KG1 (cell line): ENCODE data around the gene APBB1IP.
A peak's percentile ranks its signal among the peaks of the same experiment; 100 is the strongest.
"Not testable (repeated sequence)": the region's sequence is repeated elsewhere in the genome, so short reads cannot be mapped to it uniquely, and the experiment has no call there.

Experiments used
- DNase-seq: peaks from one replicate; lab custom pipeline; 2025; lab: John Stamatoyannopoulos, UW

Gene APBB1IP

GRCh38 chr10:26441491-26442214 is 3.5 kb downstream of the APBB1IP start:
- DNase-seq: no peak

DNA sequence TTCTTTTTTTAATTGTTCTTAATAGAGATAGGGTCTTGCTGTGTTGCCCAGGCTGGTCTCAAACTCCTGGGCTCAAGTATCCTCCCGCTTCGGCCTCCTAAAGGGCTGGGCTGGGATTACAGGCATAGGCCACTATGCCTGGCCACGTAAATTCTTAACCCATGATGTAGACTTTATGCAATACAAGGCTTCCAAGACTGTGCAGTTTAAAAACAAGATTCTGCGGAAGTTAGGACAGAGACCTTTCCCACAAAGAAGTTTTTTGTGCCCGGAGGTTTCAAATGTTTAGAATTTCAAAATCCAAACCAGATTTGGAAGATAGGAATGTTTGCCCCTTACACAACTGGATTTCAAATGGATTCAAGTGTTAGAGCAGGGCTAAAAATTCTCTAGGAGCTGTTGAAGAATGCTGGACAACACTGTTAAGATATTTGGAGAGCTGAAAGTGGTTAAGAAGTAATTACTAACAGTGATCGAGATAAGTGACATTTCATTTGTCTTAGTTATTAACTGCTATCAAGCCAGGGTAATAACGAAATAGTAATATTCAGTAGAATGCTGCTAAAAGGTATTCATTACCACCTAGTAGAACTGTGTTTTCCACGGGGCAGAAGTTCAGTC is 7.4 kb downstream of the APBB1IP start:
- DNase-seq: no peak

DNA sequence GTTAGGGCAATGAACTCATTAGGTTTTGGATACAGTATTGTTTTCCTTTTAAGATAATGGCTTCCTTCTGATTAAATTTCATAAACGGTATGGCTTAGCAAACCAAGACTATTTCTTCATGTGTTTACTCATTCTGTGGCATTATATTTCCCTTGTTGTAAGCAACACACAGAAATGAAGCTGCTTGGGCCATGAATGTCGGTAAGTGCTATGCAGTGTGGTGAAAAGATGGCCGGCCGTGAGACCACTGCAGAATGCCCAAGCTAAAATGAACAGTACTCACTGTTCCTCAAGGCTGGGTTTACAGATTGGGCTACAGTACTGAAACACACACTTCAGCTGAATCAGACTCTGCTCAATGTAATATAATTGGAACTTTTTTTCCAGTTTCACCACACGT is 8.1 kb downstream of the APBB1IP start:
- no peak for DNase-seq

GRCh38 chr10:26448292-26448691 is 10.2 kb downstream of the APBB1IP start:
- no peak for DNase-seq

- DNase-seq: peak; percentile 44
These were observed 10.7 kb downstream of the APBB1IP start for GRCh38 chr10:26448706-26449435.

- no peak for DNase-seq
These were observed 11.6 kb downstream of the APBB1IP start for GRCh38 chr10:26449726-26450125.

- DNase-seq: no peak
These were observed 13.8 kb downstream of the APBB1IP start for GRCh38 chr10:26451903-26452302.

DNA sequence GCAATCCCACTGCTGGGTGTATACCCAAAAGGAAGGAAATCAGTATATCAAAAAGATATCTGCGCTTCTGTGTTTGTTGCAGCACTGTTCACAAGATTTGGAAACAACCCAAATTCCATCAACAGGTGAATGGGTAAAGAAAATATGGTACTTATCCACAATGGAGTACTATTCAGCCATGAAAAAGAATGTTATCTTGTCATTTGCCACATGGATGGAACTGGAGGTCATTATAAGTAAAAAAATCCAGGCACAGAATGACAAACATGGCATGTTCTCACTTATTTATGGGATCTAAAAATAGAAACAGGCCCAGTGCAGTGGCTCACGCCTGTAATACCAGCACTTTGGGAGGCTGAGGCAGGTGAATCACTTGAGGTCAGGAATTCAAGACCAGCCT is 15.7 kb downstream of the APBB1IP start:
- DNase-seq: no peak

DNA sequence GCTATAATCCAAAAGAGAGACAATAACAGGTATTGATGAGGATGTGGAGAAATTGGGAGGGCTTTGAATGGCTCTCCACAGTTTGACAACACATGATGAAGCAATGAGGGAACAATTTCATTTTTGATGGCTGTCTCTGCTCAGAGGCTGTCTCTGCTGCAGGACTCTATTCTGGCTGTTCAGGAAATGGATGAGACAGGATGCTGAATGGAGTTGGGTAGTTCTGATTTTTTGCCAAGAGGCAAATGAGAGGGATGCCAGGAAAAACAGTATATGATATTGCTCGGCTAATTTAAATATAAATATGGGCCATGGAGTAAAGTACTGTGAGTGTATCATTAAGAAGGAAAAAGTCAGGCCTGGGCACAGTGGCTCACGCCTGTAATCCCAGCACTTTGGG is 16.8 kb downstream of the APBB1IP start:
- DNase-seq: no peak

GRCh38 chr10:26455567-26456315 is 17.6 kb downstream of the APBB1IP start:
- DNase-seq: no peak

DNA sequence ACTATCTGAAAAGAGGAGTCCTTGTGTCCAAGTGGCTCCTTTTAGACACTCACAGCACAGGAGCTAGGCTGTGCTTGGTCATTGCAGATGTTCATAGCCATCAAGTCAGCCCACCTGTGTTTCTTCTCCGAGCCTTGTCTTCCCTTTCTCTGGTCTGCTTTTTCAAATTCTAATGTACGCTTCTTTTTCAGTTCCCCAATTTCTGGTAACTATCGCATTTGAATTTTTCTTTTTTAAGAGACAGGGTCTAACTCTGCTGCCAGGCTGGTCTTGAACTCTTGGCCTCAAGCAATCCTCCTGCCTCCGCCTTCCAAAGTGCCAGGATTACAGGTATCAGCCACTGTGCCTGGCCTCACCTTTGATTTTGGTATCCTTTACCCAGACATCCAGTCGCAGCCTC is 18.9 kb downstream of the APBB1IP start:
- DNase-seq: no peak

GRCh38 chr10:26460736-26461135 is 22.6 kb downstream of the APBB1IP start:
- no peak for DNase-seq

- DNase-seq: no peak
These were observed 25.8 kb downstream of the APBB1IP start for GRCh38 chr10:26463986-26464385.

- no peak for DNase-seq
These were observed 26.6 kb downstream of the APBB1IP start for GRCh38 chr10:26464632-26465280.

GRCh38 chr10:26466531-26466930 is 28.4 kb downstream of the APBB1IP start:
- not testable (repeated sequence) for DNase-seq

- no peak for DNase-seq
These were observed 29.5 kb downstream of the APBB1IP start for GRCh38 chr10:26467639-26468038.

DNA sequence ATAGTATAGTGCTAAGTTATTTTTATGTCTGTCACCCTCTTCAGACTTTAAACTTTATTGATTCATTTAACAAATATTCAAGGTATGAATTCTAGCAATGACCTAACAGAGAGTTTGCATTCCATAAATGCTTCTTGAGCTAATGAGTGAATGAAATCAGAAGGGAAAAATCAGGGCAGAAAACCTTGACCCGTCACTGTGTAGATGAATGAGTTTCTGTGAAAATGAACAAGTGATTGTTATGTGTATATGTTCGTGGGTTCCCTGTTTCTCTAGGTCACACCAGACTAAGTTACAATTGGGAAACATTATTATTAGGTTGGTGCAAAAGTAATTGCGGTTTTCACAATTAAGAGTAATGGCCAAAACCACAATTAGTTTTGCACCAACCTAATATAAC is 30.1 kb downstream of the APBB1IP start:
- no peak for DNase-seq

GRCh38 chr10:26468700-26469099 is 30.6 kb downstream of the APBB1IP start:
- no peak for DNase-seq

DNA sequence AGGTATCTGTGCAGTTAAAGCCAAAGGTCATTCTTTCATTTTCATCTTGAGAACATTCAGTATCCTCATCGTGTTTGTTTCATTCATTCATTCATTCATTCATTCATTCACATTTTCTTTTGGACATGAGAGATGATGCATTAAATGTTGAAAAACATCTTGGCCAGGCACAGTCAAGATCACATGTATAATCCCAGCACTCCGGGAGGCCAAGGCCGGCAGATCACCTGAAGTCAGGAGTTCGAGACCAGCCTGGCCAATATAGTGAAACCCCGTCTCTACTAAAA is 34.3 kb downstream of the APBB1IP start:
- DNase-seq: no peak

DNA sequence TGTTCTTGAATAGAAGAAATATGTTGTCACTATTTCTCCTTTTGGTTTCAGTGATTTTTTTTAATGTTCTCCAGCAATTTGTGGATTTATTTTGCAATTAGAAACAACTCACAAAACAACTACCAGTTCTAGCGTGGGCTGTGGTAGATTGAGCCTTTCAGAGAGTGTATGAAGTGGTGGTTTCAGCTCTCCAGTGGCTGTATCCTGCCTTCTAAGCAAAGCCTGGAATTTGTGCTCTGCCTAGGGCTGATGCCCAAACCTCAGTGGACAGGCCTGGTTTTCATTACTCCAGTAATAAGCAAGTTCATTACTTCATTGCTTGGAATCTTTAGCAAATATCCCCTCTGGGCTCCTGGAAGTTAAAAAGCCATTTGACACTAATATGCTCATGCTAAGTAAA is 35.9 kb downstream of the APBB1IP start:
- DNase-seq: no peak

DNA sequence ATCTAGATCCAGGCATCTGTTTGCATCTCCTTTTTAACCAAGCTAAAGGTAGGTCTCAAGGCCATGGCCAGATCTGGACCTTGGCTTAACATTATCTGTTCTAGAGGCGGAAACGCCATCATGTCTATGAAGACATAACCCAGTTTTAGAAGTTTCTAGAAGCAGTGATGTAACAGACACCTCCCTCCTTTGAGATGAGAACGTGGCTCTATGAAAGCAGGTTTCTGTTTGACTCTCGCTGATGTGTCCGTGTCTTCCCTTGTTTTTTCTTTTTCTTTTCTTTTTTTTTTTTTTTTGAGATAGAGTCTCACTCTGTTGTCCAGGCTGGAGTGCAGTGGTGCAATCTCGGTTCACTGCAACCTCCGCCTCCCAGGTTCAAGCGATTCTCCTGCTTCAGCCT is 36.7 kb downstream of the APBB1IP start:
- DNase-seq: not testable (repeated sequence)

DNA sequence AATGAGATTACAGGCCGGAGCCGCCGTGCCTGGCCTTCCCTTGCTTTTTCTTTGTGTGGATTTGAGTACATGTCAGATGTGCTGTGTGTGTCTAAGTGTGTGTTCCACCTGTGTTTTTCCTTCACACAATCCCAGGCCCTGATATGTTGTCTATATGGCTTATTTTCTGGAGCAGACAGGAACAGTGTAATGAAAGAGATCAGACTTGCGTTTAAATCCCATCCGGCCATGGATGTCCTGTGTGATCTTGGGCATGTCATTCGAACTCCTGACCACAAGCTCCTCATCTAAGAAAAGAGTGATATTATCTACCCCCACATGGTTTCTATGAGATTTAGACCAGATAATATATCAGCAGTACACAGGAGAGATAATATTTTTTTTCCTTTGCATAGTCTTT is 37.2 kb downstream of the APBB1IP start:
- no peak for DNase-seq
